Measurements from ENCODE around the gene TMEM121B. TPM values are rescaled to one million over a fixed set of nuclear protein-coding genes. Genes with fewer than 3 reads are reported as not detected.

TMEM121B gene
- total RNA-seq, 2 experiments from 2014 or later = 0.15 to 0.32 TPM

GRCh38 chr22:17115945-17116565 lies 5.1 kb downstream of the TMEM121B start:
- no peaks in the 10 kb centered on the region for H3K9me2 ChIP-seq (ENCODE audit: insufficient read depth, low read length)
- intact Hi-C loops (cut with micrococcal nuclease; ENCODE audit: unreplicated experiment) = loop anchor here (5.0 kb wide), 1 partner anchor 41 kb away; the partner anchor contains the start of gene HDHD5
- no peak overlapping the region for H3K4me2 ChIP-seq (ENCODE audit: low read length)
- TF ChIP-seq EZH2phosphoT487 (IDR thresholded peaks at IDR 0.05; ENCODE audit: borderline replicate concordance, low read depth, low read length) (no peak), CTCF (conservative IDR thresholded peaks at IDR 0.05; ENCODE audit: low read length) (no peak)
- H3K27ac ChIP-seq (ENCODE audit: low read depth, low read length, poor library complexity, severe bottlenecking) = no peak overlapping the region
- no peak overlapping the region for H3K4me3 ChIP-seq (ENCODE audit: low read depth, low read length, poor library complexity, severe bottlenecking)
- H3K4me1 ChIP-seq (ENCODE audit: insufficient read depth, low read length, poor library complexity, severe bottlenecking) = peaks cover 34% of the 10 kb centered on the region
- H2AFZ ChIP-seq (ENCODE audit: low read length) = no peak overlapping the region
- BruUV-seq (replicated peaks) = no TSS peak
- POLR2A ChIA-PET = interaction anchor here (0.7 to 1.5 kb wide), 2 partner anchors 29 to 151 kb away, joined by 3 read pairs; no protein-coding TSS in a partner anchor
- no peaks in the 10 kb centered on the region for H3K79me2 ChIP-seq (ENCODE audit: insufficient read depth, low read depth, low read length)
- no peaks in the 10 kb centered on the region for H3K9me3 ChIP-seq (ENCODE audit: low read length)
- CTCF ChIA-PET (ENCODE audit: unreplicated experiment) = no interaction called here
- no peaks in the 10 kb centered on the region for H4K20me1 ChIP-seq (ENCODE audit: insufficient read depth, low read length)
- no peak for DNase-seq (ENCODE audit: low spot score)
- no peaks in the 10 kb centered on the region for H3K36me3 ChIP-seq (ENCODE audit: insufficient read depth, low read length)

GRCh38 chr22:17115236-17115635 lies 5.9 kb downstream of the TMEM121B start:
- no peak overlapping the region for H3K4me2 ChIP-seq (ENCODE audit: low read length)
- ChIA-PET CTCF (ENCODE audit: unreplicated experiment) (interaction anchor here (0.6 kb wide), 1 partner anchor 22 kb away, joined by 3 read pairs; no protein-coding TSS in a partner anchor), POLR2A (interaction anchor here (1.7 kb wide), 1 partner anchor 11 kb away, joined by 3 read pairs; no protein-coding TSS in a partner anchor)
- H2AFZ ChIP-seq (ENCODE audit: low read length) = no peak overlapping the region
- H3K36me3 ChIP-seq (ENCODE audit: insufficient read depth, low read length) = no peaks in the 10 kb centered on the region
- H3K9me3 ChIP-seq (ENCODE audit: low read length) = no peaks in the 10 kb centered on the region
- H3K4me1 ChIP-seq (ENCODE audit: insufficient read depth, low read length, poor library complexity, severe bottlenecking) = peaks cover 34% of the 10 kb centered on the region
- DNase-seq (ENCODE audit: low spot score) = no peak
- H3K79me2 ChIP-seq (ENCODE audit: insufficient read depth, low read depth, low read length) = no peaks in the 10 kb centered on the region
- no TSS peak for BruUV-seq (replicated peaks)
- H4K20me1 ChIP-seq (ENCODE audit: insufficient read depth, low read length) = no peaks in the 10 kb centered on the region
- no peak for TF ChIP-seq EZH2phosphoT487 (IDR thresholded peaks at IDR 0.05; ENCODE audit: borderline replicate concordance, low read depth, low read length)
- no peak for TF ChIP-seq CTCF (conservative IDR thresholded peaks at IDR 0.05; ENCODE audit: low read length)
- no peak overlapping the region for H3K4me3 ChIP-seq (ENCODE audit: low read depth, low read length, poor library complexity, severe bottlenecking)
- no peak overlapping the region for H3K27ac ChIP-seq (ENCODE audit: low read depth, low read length, poor library complexity, severe bottlenecking)
- no peaks in the 10 kb centered on the region for H3K9me2 ChIP-seq (ENCODE audit: insufficient read depth, low read length)
- intact Hi-C loops (cut with micrococcal nuclease; ENCODE audit: unreplicated experiment) = loop anchor here (5.0 kb wide), 1 partner anchor 42 kb away; the partner anchor contains the start of gene HDHD5

GRCh38 chr22:17114898-17115235 lies 6.3 kb downstream of the TMEM121B start:
- CTCF ChIA-PET (ENCODE audit: unreplicated experiment) = interaction anchor here (0.6 kb wide), 1 partner anchor 21 kb away, joined by 3 read pairs; no protein-coding TSS in a partner anchor
- intact Hi-C loops (cut with micrococcal nuclease; ENCODE audit: unreplicated experiment) = loop anchor here (5.0 kb wide), 1 partner anchor 42 kb away; the partner anchor contains the start of gene HDHD5

More at GRCh38 chr22:17114898-17115235, 6.3 kb downstream of the TMEM121B start:
- no peaks in the 10 kb centered on the region for H3K9me3 ChIP-seq (ENCODE audit: low read length)
- H3K27ac ChIP-seq (ENCODE audit: low read depth, low read length, poor library complexity, severe bottlenecking) = no peak overlapping the region
- no peak for DNase-seq (ENCODE audit: low spot score)
- no peaks in the 10 kb centered on the region for H3K79me2 ChIP-seq (ENCODE audit: insufficient read depth, low read depth, low read length)
- TF ChIP-seq EZH2phosphoT487 (IDR thresholded peaks at IDR 0.05; ENCODE audit: borderline replicate concordance, low read depth, low read length) = no peak
- no peak for TF ChIP-seq CTCF (conservative IDR thresholded peaks at IDR 0.05; ENCODE audit: low read length)
- no peaks in the 10 kb centered on the region for H3K36me3 ChIP-seq (ENCODE audit: insufficient read depth, low read length)
- POLR2A ChIA-PET = interaction anchor here (1.7 kb wide), 1 partner anchor 12 kb away, joined by 3 read pairs; no protein-coding TSS in a partner anchor
- no peak overlapping the region for H3K4me3 ChIP-seq (ENCODE audit: low read depth, low read length, poor library complexity, severe bottlenecking)
- BruUV-seq (replicated peaks) = no TSS peak
- no peak overlapping the region for H2AFZ ChIP-seq (ENCODE audit: low read length)
- no peak overlapping the region for H3K4me2 ChIP-seq (ENCODE audit: low read length)
- no peaks in the 10 kb centered on the region for H3K9me2 ChIP-seq (ENCODE audit: insufficient read depth, low read length)
- peaks cover 34% of the 10 kb centered on the region for H3K4me1 ChIP-seq (ENCODE audit: insufficient read depth, low read length, poor library complexity, severe bottlenecking)
- no peaks in the 10 kb centered on the region for H4K20me1 ChIP-seq (ENCODE audit: insufficient read depth, low read length)

All from OCI-LY7 (cell line).